Measurements from ENCODE around the gene PSMD13. TPM values are rescaled to one million over a fixed set of nuclear protein-coding genes. Genes with fewer than 3 reads are reported as not detected.

Gene PSMD13
- total and polyA plus RNA-seq, 2 of the 13 experiments (the other 11 are each of a cell fraction or from before 2014, with no cell fraction given), result 83.0 to 117 TPM

- TF ChIP-seq ZNF768 (CRISPR knock-in tag; IDR thresholded peaks at IDR 0.05), result peak; percentile 59; the same call in 1 of the 2 replicates
- TF ChIP-seq ZNF512B (CRISPR knock-in tag; IDR thresholded peaks at IDR 0.05; ENCODE audit: borderline replicate concordance), result no peak
- no peak for TF ChIP-seq EEA1 (CRISPR knock-in tag; IDR thresholded peaks at IDR 0.05; ENCODE audit: borderline replicate concordance)
- TF ChIP-seq ZNF276 (CRISPR knock-in tag; IDR thresholded peaks at IDR 0.05; ENCODE audit: low read depth), result no peak
- no peak for TF ChIP-seq ATF5 (CRISPR knock-in tag; IDR thresholded peaks at IDR 0.05; ENCODE audit: low read depth)
- TF ChIP-seq MATR3 (CRISPR knock-in tag; IDR thresholded peaks at IDR 0.05), result no peak
- TF ChIP-seq, protein P1, sequence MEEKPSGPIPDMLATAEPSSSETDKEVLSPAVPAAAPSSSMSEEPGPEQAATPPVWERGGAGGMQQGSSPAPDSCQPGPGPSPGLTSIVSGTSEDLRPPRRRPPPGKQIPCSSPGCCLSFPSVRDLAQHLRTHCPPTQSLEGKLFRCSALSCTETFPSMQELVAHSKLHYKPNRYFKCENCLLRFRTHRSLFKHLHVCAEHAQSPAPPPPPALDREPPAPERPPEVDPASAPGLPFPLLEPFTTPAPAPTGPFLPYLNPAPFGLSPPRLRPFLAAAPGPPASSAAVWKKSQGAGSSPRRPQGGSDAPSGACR (CRISPR knock-in tag; IDR thresholded peaks at IDR 0.05), result 0 out of 2 replicates have a peak, but pooled peaks have one; percentile 57
- peak; percentile 47 for TF ChIP-seq GATAD2A (CRISPR knock-in tag; IDR thresholded peaks at IDR 0.05)
- TF ChIP-seq, protein P2, sequence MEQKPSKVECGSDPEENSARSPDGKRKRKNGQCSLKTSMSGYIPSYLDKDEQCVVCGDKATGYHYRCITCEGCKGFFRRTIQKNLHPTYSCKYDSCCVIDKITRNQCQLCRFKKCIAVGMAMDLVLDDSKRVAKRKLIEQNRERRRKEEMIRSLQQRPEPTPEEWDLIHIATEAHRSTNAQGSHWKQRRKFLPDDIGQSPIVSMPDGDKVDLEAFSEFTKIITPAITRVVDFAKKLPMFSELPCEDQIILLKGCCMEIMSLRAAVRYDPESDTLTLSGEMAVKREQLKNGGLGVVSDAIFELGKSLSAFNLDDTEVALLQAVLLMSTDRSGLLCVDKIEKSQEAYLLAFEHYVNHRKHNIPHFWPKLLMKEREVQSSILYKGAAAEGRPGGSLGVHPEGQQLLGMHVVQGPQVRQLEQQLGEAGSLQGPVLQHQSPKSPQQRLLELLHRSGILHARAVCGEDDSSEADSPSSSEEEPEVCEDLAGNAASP (CRISPR knock-in tag; IDR thresholded peaks at IDR 0.05; ENCODE audit: borderline replicate concordance), result no peak
- TF ChIP-seq ZNF615 (CRISPR knock-in tag; IDR thresholded peaks at IDR 0.05; ENCODE audit: borderline replicate concordance), result no peak
- no peak for TF ChIP-seq ZNF138 (CRISPR knock-in tag; IDR thresholded peaks at IDR 0.05; ENCODE audit: low read depth)
- no peak for TF ChIP-seq PCBP2 (optimal IDR thresholded peaks at IDR 0.05; ENCODE audit: low read depth, low read length, poor library complexity, severe bottlenecking)
- TF ChIP-seq NFE2 (CRISPR knock-in tag; IDR thresholded peaks at IDR 0.05), result no peak
- TF ChIP-seq ZNF557 (CRISPR knock-in tag; IDR thresholded peaks at IDR 0.05), result no peak
- TF ChIP-seq, protein P3, sequence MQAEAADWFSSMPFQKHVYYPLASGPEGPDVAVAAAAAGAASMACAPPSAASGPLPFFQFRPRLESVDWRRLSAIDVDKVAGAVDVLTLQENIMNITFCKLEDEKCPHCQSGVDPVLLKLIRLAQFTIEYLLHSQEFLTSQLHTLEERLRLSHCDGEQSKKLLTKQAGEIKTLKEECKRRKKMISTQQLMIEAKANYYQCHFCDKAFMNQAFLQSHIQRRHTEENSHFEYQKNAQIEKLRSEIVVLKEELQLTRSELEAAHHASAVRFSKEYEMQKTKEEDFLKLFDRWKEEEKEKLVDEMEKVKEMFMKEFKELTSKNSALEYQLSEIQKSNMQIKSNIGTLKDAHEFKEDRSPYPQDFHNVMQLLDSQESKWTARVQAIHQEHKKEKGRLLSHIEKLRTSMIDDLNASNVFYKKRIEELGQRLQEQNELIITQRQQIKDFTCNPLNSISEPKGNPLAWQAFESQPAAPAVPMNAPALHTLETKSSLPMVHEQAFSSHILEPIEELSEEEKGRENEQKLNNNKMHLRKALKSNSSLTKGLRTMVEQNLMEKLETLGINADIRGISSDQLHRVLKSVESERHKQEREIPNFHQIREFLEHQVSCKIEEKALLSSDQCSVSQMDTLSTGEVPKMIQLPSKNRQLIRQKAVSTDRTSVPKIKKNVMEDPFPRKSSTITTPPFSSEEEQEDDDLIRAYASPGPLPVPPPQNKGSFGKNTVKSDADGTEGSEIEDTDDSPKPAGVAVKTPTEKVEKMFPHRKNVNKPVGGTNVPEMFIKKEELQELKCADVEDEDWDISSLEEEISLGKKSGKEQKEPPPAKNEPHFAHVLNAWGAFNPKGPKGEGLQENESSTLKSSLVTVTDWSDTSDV (CRISPR knock-in tag; IDR thresholded peaks at IDR 0.05), result no peak
Observed at GRCh38 chr11:236774-237767, at the start of gene PSMD13 (continued).

Measured in HepG2 (cell line).